ENCODE measurements around the gene CTNNA3.

DNA sequence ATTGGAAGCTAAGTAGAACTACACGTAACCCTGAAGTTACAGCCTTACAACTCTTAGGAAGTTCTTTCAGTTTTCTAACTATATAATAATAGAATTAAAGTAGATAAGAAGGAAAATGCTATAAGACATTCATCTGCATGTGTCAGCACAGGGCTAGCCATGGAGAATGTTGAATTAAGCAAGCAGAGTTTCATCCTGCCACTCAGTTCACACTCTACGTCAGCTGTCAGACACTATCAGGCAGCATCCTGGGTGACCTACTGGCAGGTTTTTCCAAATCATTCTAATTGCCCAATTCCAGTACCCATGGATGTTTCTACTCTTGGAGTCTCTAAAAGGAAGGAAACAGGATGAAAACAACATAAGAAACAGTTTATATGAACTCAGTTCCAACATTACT lies 815.2 kb downstream of the CTNNA3 start:
- TF ChIP-seq, protein P1, sequence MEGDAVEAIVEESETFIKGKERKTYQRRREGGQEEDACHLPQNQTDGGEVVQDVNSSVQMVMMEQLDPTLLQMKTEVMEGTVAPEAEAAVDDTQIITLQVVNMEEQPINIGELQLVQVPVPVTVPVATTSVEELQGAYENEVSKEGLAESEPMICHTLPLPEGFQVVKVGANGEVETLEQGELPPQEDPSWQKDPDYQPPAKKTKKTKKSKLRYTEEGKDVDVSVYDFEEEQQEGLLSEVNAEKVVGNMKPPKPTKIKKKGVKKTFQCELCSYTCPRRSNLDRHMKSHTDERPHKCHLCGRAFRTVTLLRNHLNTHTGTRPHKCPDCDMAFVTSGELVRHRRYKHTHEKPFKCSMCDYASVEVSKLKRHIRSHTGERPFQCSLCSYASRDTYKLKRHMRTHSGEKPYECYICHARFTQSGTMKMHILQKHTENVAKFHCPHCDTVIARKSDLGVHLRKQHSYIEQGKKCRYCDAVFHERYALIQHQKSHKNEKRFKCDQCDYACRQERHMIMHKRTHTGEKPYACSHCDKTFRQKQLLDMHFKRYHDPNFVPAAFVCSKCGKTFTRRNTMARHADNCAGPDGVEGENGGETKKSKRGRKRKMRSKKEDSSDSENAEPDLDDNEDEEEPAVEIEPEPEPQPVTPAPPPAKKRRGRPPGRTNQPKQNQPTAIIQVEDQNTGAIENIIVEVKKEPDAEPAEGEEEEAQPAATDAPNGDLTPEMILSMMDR (IDR thresholded peaks at IDR 0.05): no peak
- no peak for TF ChIP-seq POLR2A (IDR thresholded peaks at IDR 0.05)

Measured in uterus (tissue), 2 donors.